Caco-2 (cell line): Measurements from ENCODE around the gene FLT3. TPM values are rescaled to one million over a fixed set of nuclear protein-coding genes. Genes with fewer than 3 reads are reported as not detected.

ENCODE experiments used
- BruUV-seq: library from RNA; stranded (reverse); fragments of 400-500 nt; replicated peaks from 2 replicates; lab custom pipeline; 2021; lab: Mats Ljungman, UMichigan
- CTCF ChIA-PET: fragments of 300-600 bp; sonication (Branson Sonifier 250); formaldehyde crosslinking; loops from one replicate; lab custom pipeline; 2022; ENCODE audit warnings: antibody characterized with exemption; lab: Charles Lee
- POLR2A ChIA-PET: fragments of 300-600 bp; sonication (Branson Sonifier 250); formaldehyde crosslinking; loops from one replicate; lab custom pipeline; 2022; ENCODE audit warnings: antibody characterized with exemption; lab: Charles Lee
- DNase-seq, 2 experiments: peaks; one replicate each; pipeline versions ENCODE4 v3.0.0 to v3.0.0-alpha.2; 2020 to 2022
- H3K27me3 ChIP-seq: replicated peaks from 2 replicates; pipeline ENCODE4 v1.6.0; 2011; ENCODE audit warnings: low read length; ENCODE audit not compliant: control insufficient read depth, insufficient read depth
- H3K36me3 ChIP-seq: 2 replicates; pipeline ENCODE4 v1.5.1; 2011; ENCODE audit warnings: low read length; ENCODE audit not compliant: control insufficient read depth, insufficient read depth
- H3K4me1 ChIP-seq: fragments of 250-450 bp; sonication (Bioruptor Pico); 2 replicates; pipeline ENCODE4 v1.5.1; 2020; ENCODE audit warnings: mild to moderate bottlenecking
- H3K4me3 ChIP-seq: 2 replicates; pipeline ENCODE4 v1.5.1; 2011; ENCODE audit warnings: low read depth, mild to moderate bottlenecking, control low read depth, low read length
- H3K9me3 ChIP-seq: fragments of 250-450 bp; sonication (Bioruptor Pico); 2 replicates; pipeline ENCODE4 v1.5.1; 2020; ENCODE audit warnings: mild to moderate bottlenecking, moderate library complexity
- H3K27ac Mint-ChIP-seq: one replicate; pipeline ENCODE4 v1.8.0; 2022; ENCODE audit warnings: mixed read lengths; ENCODE audit not compliant: unreplicated experiment
- H3K27me3 Mint-ChIP-seq: one replicate; pipeline ENCODE4 v1.8.0; 2022; ENCODE audit warnings: mixed read lengths; ENCODE audit not compliant: insufficient read depth, unreplicated experiment
- H3K36me3 Mint-ChIP-seq: one replicate; pipeline ENCODE4 v1.8.0; 2022; ENCODE audit warnings: mild to moderate bottlenecking, mixed read lengths; ENCODE audit not compliant: insufficient read depth, unreplicated experiment
- H3K4me1 Mint-ChIP-seq: one replicate; pipeline ENCODE4 v1.8.0; 2022; ENCODE audit warnings: low read depth, mixed read lengths; ENCODE audit not compliant: unreplicated experiment
- H3K4me3 Mint-ChIP-seq: one replicate; pipeline ENCODE4 v1.8.0; 2022; ENCODE audit warnings: mild to moderate bottlenecking, moderate library complexity, mixed read lengths; ENCODE audit not compliant: unreplicated experiment
- H3K9me3 Mint-ChIP-seq: one replicate; pipeline ENCODE4 v1.8.0; 2022; ENCODE audit warnings: mixed read lengths; ENCODE audit not compliant: unreplicated experiment
- intact Hi-C: fragments of 100-400 bp; cut with micrococcal nuclease; formaldehyde crosslinking; loops from one replicate; pipeline ENCODE4 v1.10.0; 2022; ENCODE audit not compliant: unreplicated experiment
- total RNA-seq: library from RNA; stranded (reverse); gene quantifications from 2 replicates; pipeline ENCODE4 v1.2.3, GENCODE V29; 2022
- TF ChIP-seq, protein P1 (sequence below), 2 experiments: fragments of 200-600 bp in 1 of 2; IDR thresholded peaks; 1 replicate in 1 of 2; 2 replicates in 1 of 2; pipeline versions ENCODE4 v1.5.1 to v1.8.0; 2011 to 2022; ENCODE audit warnings: antibody characterized with exemption in 1 of 2, control low read depth in 1 of 2, inconsistent platforms in 1 of 2, low read depth in 1 of 2, low read length in 1 of 2, mild to moderate bottlenecking in 1 of 2, moderate library complexity in 1 of 2; ENCODE audit not compliant: insufficient read depth in 1 of 2, severe bottlenecking in 1 of 2, unreplicated experiment in 1 of 2

Gene FLT3
- total RNA-seq, 1 experiment from 2014 or later = 0.09 TPM

DNA sequence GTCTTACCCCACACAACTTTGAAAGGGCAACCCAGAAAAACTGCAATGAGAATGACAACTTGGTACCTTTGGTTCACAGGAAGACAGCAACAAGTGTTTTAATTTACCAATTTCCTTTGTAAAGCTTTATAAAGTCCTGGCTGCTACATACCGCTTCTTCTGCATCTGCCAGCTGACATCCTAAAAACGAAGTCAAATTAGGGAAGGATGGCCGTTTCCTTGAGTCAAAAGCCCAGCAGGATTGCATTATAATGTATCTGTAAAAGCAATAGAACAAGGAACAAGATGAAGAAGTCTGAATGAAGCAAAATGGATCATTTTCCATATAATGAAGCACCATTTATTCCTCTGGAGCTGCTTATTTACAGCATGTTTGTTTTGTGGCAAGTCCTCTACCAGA lies 86.1 kb downstream of the FLT3 start:
- intact Hi-C loops = no loop called here
- no peaks in the 10 kb centered on the region for H3K36me3 ChIP-seq
- no peaks in the 10 kb centered on the region for H3K9me3 ChIP-seq
- CTCF ChIA-PET = no interaction called here
- Mint-ChIP-seq H3K27me3 (no peaks in the 10 kb centered on the region), H3K4me3 (no peak overlapping the region), H3K36me3 (no peaks in the 10 kb centered on the region), H3K27ac (no peak overlapping the region), H3K4me1 (no peaks in the 10 kb centered on the region), H3K9me3 (no peaks in the 10 kb centered on the region)
- TF ChIP-seq, protein P1, sequence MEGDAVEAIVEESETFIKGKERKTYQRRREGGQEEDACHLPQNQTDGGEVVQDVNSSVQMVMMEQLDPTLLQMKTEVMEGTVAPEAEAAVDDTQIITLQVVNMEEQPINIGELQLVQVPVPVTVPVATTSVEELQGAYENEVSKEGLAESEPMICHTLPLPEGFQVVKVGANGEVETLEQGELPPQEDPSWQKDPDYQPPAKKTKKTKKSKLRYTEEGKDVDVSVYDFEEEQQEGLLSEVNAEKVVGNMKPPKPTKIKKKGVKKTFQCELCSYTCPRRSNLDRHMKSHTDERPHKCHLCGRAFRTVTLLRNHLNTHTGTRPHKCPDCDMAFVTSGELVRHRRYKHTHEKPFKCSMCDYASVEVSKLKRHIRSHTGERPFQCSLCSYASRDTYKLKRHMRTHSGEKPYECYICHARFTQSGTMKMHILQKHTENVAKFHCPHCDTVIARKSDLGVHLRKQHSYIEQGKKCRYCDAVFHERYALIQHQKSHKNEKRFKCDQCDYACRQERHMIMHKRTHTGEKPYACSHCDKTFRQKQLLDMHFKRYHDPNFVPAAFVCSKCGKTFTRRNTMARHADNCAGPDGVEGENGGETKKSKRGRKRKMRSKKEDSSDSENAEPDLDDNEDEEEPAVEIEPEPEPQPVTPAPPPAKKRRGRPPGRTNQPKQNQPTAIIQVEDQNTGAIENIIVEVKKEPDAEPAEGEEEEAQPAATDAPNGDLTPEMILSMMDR (IDR thresholded peaks at IDR 0.05; ENCODE audit: insufficient read depth in 1 of 2, low read depth in 1 of 2, low read length in 1 of 2, severe bottlenecking in 1 of 2, unreplicated experiment in 1 of 2) = no peak
- no TSS peak for BruUV-seq
- H3K4me3 ChIP-seq = no peak overlapping the region
- H3K4me1 ChIP-seq = no peaks in the 10 kb centered on the region
- DNase-seq = no peak
- POLR2A ChIA-PET = no interaction called here
- no peaks in the 10 kb centered on the region for H3K27me3 ChIP-seq

DNA sequence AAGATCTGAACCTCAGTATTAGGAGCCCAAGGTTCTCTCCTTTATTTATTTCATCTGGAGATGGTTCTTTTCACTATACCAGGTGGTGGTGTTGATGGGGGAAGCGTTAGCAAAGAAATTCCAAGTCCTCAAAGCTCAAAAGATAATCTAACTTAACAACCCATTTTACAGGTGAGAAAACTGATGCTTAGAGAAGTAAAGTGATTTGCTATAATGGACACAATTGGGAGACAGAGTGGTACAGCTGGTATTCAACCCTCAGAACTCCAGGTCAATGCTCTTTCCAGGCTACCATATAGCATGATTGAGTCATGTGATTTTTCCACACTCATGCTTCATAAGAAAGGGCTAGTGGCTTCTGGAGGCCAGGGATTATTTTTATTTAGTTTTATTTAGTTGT lies 86.9 kb downstream of the FLT3 start:
- no peaks in the 10 kb centered on the region for H3K4me1 ChIP-seq
- Mint-ChIP-seq H3K36me3 (no peaks in the 10 kb centered on the region), H3K9me3 (no peaks in the 10 kb centered on the region), H3K27me3 (peaks cover 2% of the 10 kb centered on the region), H3K27ac (no peak overlapping the region), H3K4me3 (no peak overlapping the region), H3K4me1 (no peaks in the 10 kb centered on the region)
- POLR2A ChIA-PET = no interaction called here
- no TSS peak for BruUV-seq
- DNase-seq = no peak
- intact Hi-C loops = no loop called here
- H3K27me3 ChIP-seq = no peaks in the 10 kb centered on the region
- CTCF ChIA-PET = no interaction called here
- no peak overlapping the region for H3K4me3 ChIP-seq
- TF ChIP-seq, protein P1 (IDR thresholded peaks at IDR 0.05; ENCODE audit: insufficient read depth in 1 of 2, low read depth in 1 of 2, low read length in 1 of 2, severe bottlenecking in 1 of 2, unreplicated experiment in 1 of 2) = no peak
- no peaks in the 10 kb centered on the region for H3K9me3 ChIP-seq
- H3K36me3 ChIP-seq = no peaks in the 10 kb centered on the region

DNA sequence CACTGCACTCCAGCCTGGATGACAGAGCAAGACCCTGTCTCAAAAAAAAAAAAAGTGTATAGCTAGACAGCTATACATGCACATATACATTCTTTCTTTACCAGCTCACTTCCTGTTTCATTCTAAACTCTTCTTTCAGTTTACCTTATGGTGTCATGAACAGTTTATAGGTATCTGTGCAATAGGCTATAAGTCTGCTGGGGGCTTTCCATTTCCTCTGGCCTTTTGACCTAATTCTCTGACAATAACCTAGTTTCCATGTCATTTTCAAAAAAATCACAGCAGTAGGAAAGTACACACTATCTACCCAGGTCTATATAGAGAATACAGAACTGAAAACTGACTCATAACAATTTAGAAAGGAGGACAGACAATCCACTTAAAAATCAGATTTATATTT lies 87.5 kb downstream of the FLT3 start:
- Mint-ChIP-seq H3K27me3 (peaks cover 2% of the 10 kb centered on the region), H3K4me3 (no peak overlapping the region), H3K36me3 (no peaks in the 10 kb centered on the region)

More for the DNA sequence above, 87.5 kb downstream of the FLT3 start:
- Mint-ChIP-seq H3K27ac (no peak overlapping the region), H3K9me3 (no peaks in the 10 kb centered on the region), H3K4me1 (no peaks in the 10 kb centered on the region)
- Histone ChIP-seq H3K27me3 (no peaks in the 10 kb centered on the region), H3K9me3 (no peaks in the 10 kb centered on the region), H3K4me3 (no peak overlapping the region), H3K36me3 (no peaks in the 10 kb centered on the region), H3K4me1 (no peaks in the 10 kb centered on the region)
- TF ChIP-seq, protein P1 (IDR thresholded peaks at IDR 0.05; ENCODE audit: insufficient read depth in 1 of 2, low read depth in 1 of 2, low read length in 1 of 2, severe bottlenecking in 1 of 2, unreplicated experiment in 1 of 2) = no peak
- POLR2A ChIA-PET = no interaction called here
- no TSS peak for BruUV-seq
- intact Hi-C loops = no loop called here
- no peak for DNase-seq
- CTCF ChIA-PET = no interaction called here
